GM19463 (cell line): ENCODE results near the gene NDFIP1.

Experiments used
- ATAC-seq: cut with Tn5 transposase; IDR thresholded peaks from one replicate; pipeline ENCODE4 v1.9.1; 2021; ENCODE audit warnings: mild to moderate bottlenecking, moderate library complexity; ENCODE audit not compliant: unreplicated experiment

NDFIP1 gene

DNA sequence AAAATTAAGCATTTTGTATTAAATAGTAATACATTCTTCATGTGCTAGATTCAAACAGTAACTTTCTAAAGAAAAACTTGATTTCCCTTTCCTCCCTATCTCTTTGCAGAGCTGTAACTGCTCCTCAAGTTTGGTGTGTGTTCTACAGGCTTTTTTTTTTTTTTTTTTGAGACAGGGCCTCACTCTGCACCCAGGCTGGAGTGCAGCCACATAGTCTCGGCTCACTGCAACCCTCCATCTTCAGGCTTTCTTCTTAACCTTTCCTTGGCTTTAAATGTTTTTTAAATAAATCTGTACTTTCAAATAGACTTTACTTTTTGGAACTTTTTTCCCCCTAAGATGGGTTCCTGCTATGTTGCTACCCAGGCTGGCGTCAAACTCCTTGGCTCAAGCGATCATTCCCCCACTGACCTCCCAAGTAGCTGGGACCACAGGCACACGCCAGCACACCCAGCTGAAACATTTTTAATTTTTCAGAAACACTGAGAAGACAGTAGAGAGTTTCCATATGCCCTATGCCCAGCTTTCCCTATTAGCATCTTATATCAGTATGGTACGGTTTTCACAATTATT lies 9.1 kb downstream of the NDFIP1 start:
- no peak for ATAC-seq

DNA sequence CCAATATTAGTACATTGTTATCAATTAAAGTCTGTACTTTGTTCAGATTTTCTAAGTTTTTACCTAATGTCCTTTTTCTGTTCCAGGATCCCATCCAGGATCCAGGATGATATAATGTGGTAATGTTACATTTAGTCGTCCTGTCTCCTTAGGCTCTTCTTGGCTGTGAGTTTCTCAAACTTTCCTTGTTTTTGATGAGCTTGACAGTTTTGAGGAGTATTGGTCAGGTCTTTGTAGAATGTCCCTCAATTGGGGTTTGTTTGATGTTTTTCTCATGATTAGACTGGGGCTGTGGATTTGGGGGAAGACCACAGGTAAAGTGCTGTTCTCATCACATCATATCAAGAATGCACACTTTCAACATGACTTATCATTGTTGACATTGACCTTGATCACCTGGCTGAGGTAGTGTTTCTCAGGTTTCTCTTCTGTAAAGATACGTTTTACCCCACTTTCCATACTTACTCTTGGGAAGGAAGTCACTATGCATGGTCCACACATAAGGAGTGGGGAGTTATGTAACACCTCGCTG lies 9.6 kb downstream of the NDFIP1 start:
- no peak for ATAC-seq

DNA sequence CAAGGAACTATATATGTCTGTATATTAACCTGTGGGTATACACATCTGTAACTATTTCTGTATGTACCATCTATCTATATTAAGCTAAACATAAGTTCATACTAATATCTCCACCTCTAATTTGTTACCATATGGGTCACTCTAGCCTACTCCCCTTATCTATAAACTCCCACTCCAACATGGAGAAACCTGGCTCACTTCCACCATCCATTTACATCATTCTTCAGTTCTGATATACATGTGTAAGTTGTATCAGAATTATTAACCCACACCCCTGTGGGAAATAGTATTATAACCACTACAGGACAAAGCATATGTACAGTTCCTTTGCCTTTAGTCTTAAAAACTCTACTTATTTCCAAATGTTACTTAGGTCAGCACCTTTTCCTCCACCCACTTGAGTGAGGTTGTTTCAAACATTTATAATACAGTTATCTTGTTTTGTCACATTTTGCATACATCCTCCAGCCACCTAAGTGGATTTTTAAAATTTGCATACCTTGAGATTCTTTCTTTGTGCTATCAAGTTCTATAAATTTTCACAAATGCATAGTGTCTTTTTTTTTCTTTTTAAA lies 10.6 kb downstream of the NDFIP1 start:
- ATAC-seq: no peak

GRCh38 chr5:142120247-142120935 lies 11.8 kb downstream of the NDFIP1 start:
- no peak for ATAC-seq

DNA sequence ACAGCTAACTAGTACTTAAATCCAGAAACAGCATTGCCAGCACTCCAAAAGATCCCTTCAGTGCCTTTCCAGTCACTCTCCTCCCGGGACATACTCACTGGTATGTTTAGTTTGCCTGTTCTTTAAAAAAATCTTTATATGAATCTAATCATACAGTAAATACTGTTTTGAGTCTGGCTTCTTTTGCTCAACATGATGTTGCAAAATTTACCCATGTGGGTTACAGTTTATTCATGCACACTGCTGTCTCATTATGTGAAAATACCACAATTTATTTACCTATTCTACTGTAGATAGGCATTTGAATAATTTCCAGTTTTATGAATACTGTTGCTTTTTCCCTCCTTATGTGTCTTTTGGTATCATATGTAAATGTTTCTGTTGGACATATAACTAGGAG lies 13.5 kb downstream of the NDFIP1 start:
- no peak for ATAC-seq

- no peak for ATAC-seq
Measured at GRCh38 chr5:142125378-142125777, 16.8 kb downstream of the NDFIP1 start.

DNA sequence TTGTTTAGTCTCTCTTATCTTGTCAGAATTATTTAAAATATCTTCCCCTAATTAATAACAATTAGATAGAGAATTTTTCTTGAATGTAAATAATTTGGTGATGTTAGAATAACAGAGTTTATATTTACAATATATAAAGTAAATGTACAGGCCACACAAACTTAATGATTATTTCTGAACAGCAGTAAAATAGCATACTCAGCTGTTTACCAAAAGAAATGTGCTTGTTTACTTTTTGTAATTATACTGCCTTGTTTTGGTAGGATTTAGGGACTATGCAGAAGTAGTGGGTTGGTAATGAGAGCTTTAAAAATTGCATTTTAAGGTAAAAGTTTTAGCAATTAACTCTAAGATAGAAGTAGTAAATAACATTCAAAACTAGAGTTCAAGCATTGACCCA lies 17.4 kb downstream of the NDFIP1 start:
- ATAC-seq: no peak

- ATAC-seq: no peak
Measured at GRCh38 chr5:142128675-142129208, 20.2 kb downstream of the NDFIP1 start.

DNA sequence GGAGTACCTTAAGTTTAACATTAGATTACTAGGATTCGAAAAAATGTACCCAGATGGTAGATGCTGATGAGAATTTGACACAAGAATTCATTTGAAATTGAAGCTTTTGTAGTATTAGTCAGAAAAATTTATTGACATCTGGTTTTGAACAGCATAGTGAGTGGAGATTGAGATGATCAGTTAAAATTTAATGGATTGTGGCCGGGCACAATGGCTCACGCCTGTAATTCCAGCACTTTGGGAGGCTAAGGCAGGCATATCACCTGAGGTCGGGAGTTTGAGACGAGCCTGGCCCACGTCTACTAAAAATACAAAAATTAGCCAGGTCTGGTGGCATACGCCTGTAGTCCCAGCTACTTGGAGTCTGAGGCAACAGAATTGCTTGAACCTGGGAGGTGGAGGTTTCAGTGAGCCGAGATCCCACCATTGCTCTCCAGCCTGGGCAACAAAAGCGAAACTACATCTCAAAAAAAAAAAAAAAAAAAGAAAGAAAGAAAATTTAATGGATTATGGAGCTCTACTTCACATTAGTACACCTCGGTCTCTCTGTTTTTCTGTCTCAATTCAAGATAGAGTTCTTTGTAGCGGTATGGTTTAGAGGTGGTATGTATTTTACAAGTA lies 21.0 kb downstream of the NDFIP1 start:
- ATAC-seq: no peak

DNA sequence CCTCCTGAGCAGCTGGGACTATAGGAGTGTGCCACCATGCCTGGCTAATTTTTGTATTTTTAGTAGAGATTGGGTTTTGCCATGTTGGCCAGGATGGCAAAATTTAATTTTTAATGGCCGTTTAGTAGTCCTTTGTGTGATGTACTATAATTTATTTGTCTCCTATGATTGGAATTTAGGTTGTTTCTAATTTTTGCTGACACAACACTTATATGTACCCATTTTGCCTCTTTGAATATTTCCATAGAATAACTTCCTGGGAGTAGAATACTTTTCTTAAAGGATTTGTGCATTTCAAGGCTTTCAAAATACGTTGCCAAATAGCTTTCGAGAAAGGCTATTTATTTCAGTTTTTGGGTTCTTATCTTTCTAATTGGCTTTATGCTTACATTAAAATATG lies 22.8 kb downstream of the NDFIP1 start:
- ATAC-seq: no peak

GRCh38 chr5:142132916-142133315 lies 24.3 kb downstream of the NDFIP1 start:
- no peak for ATAC-seq

DNA sequence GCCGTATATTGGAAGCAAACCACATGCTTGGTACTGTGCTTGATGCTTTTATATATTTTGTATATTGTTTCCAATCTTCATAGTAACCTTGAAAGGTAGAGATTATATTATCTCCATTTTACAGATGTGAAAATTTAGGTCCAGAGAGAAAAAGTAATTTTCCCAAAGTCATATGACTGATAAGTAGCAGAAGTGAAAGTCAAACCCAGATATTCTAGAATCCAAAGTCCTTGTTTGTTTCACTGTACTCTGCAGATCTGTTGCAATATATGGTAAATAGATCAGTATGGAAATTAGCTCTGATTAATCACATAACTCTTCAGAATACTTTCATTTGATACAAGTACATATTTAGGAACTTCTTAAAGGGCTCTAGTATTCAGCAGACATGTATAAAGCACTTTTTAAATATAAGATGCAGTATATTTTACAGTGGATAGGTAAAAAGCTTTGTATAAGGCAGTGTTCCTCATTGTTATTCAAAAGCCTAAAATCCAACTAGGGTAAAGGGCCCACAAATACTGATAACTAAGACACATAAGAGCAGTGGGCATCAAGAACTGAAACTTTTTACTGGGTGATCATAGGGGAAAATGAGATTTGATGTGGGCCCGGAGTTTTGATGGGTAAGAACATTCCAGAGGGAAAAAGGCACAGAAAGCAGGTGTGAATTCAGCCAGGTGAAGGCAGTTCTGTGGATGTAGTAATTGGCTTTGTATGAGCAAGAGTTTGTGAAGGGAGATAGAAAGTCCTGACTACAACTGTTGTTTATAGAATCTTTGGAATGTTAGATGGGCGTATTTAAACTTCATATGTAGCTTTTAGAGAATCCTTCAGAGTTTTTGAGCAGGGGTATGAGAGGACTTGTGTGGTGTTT lies 25.0 kb downstream of the NDFIP1 start:
- ATAC-seq: no peak

- ATAC-seq: no peak
Measured at GRCh38 chr5:142134331-142135010, 25.9 kb downstream of the NDFIP1 start.

DNA sequence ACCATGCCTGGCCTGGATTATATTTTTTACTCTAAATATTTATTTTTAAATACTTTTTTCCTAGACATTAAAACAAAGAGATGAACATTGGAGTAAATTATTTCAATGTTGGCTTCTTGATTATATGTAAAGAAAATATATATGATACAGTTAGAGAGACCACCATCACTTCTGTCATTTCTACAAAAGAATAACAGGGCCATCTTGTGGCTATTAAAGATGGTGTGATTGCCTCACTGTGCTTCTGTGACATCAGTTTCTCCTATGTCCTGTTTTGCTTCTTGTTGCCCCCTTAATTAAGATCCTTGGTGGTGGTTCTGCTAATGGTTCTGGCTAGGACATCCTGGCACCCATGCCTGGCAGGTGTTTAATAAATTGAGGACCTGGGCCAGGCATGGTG lies 32.9 kb downstream of the NDFIP1 start:
- no peak for ATAC-seq

DNA sequence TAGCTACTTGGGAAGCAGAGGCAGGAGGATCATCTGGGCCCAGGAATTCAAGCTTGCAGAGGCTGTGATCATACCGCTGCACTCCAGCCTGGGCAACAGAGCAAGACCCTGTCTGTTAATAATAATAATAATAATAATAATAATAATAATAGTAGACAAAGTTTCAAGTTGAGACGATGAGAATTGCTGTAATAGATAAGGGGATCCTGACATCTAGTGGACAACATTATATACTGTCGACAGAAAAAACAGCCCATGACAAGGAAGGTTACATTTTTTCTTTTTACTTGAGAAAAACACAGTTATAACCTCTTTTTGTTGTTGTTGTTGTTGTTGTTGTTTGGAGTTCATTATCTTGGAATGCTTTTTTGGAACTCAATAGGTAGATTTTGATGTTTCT lies 35.3 kb downstream of the NDFIP1 start:
- no peak for ATAC-seq

- peak; percentile 72 for ATAC-seq
Measured at GRCh38 chr5:142145106-142145900, 36.7 kb downstream of the NDFIP1 start.

DNA sequence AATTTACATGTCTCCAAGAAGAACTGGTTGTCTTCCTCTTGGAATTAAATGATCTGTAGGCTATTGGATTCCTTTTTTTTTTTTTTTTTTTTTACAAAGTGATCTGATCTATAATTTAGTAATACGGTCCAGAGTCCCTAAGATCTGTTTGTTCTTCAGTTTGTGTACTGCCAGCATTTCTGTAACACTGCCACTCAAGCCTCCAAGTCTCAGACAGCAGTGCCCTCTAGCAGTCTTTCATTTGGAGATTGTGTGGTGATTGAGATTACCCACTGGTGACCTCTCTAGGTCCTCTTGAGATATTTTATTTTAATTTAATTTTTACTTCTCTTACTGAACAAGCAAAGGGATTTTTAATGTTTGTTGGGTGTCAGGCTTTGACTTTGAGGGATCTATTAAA lies 40.8 kb downstream of the NDFIP1 start:
- no peak for ATAC-seq

DNA sequence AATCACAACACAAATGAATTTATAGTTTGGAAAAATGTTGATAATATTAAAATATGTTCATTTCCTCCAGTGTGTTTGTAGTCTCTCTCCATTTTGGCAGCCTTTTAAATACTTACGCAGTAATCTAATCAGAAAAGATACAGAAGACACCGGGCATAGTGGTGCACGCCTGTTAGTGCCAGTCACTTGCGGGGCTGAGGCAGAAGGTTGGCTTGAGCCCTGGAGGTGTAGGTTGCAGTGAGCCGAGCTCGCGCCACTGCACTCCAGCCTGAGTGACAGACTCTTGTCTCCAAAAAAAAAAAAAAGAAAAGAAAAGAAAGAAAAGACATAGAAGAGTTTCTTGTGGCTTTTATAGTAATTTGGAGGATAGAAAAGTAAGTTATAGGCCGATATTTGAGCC lies 41.9 kb downstream of the NDFIP1 start:
- ATAC-seq: no peak
